ENCODE data around the gene DIO3. TPM values are rescaled to one million over a fixed set of nuclear protein-coding genes. Genes with fewer than 3 reads are reported as not detected.

Gene DIO3
- total RNA-seq, 2 experiments from 2014 or later = not detected

DNA sequence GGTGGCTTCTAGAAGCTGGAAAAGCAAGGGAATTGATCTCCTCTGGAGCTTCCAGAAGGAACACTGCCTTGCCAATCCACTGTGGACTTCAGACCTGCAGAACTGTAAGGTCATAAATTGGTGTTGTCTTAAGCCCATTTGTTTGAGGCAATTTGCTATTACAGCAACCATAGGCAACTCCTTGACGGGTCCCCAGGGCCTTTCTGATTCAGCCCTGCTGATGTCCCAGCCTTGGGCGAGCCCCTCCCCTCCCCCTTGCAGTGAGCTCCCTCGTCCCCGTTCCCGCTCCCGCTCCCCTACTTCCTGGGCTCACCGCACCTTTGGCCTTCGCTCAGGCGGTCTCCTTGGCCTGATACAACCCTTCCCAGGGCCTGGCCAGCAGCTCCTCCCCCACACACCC, 18.9 kb upstream of the DIO3 start:
- TF ChIP-seq EZH2phosphoT487 (IDR thresholded peaks at IDR 0.05; ENCODE audit: borderline replicate concordance, low read depth, low read length) = no peak
- TF ChIP-seq, protein P1, sequence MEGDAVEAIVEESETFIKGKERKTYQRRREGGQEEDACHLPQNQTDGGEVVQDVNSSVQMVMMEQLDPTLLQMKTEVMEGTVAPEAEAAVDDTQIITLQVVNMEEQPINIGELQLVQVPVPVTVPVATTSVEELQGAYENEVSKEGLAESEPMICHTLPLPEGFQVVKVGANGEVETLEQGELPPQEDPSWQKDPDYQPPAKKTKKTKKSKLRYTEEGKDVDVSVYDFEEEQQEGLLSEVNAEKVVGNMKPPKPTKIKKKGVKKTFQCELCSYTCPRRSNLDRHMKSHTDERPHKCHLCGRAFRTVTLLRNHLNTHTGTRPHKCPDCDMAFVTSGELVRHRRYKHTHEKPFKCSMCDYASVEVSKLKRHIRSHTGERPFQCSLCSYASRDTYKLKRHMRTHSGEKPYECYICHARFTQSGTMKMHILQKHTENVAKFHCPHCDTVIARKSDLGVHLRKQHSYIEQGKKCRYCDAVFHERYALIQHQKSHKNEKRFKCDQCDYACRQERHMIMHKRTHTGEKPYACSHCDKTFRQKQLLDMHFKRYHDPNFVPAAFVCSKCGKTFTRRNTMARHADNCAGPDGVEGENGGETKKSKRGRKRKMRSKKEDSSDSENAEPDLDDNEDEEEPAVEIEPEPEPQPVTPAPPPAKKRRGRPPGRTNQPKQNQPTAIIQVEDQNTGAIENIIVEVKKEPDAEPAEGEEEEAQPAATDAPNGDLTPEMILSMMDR (conservative IDR thresholded peaks at IDR 0.05; ENCODE audit: low read length) = no peak
- no peaks in the 10 kb centered on the region for H4K20me1 ChIP-seq (ENCODE audit: insufficient read depth, low read length)
- H3K27ac ChIP-seq (ENCODE audit: low read depth, low read length, poor library complexity, severe bottlenecking) = no peak overlapping the region
- no peaks in the 10 kb centered on the region for H3K9me2 ChIP-seq (ENCODE audit: insufficient read depth, low read length)
- H3K9me3 ChIP-seq (ENCODE audit: low read length) = no peaks in the 10 kb centered on the region
- POLR2A ChIA-PET = no interaction called here
- no peaks in the 10 kb centered on the region for H3K4me1 ChIP-seq (ENCODE audit: insufficient read depth, low read length, poor library complexity, severe bottlenecking)
- no peak overlapping the region for H2AFZ ChIP-seq (ENCODE audit: low read length)
- no peak overlapping the region for H3K4me2 ChIP-seq (ENCODE audit: low read length)
- CTCF ChIA-PET (ENCODE audit: unreplicated experiment) = no interaction called here
- intact Hi-C loops (cut with micrococcal nuclease; ENCODE audit: unreplicated experiment) = no loop called here
- no TSS peak for BruUV-seq (replicated peaks)
- H3K79me2 ChIP-seq (ENCODE audit: insufficient read depth, low read depth, low read length) = no peaks in the 10 kb centered on the region
- H3K4me3 ChIP-seq (ENCODE audit: low read depth, low read length, poor library complexity, severe bottlenecking) = no peak overlapping the region
- DNase-seq (ENCODE audit: low spot score) = no peak
- no peaks in the 10 kb centered on the region for H3K36me3 ChIP-seq (ENCODE audit: insufficient read depth, low read length)

DNA sequence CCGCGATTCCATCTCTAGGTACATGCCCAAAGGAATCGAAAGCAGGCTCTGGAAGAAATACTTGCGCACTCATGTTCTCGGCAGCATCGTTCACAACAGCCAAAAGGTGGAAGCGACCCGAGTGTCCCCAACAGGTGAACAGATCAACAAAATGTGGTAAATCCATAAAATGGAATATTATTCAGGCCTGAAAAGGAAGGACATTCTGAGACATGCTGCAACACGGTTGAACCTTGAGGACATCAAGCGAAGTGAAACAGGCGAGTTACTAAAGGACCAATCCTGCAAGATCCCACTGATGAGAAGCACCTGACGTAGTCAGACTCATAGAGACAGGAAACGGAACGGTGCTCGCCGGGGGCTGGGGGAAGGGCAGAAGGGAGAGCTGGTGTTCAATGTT, 17.5 kb upstream of the DIO3 start:
- H3K79me2 ChIP-seq (ENCODE audit: insufficient read depth, low read depth, low read length) = no peaks in the 10 kb centered on the region
- H3K9me2 ChIP-seq (ENCODE audit: insufficient read depth, low read length) = no peaks in the 10 kb centered on the region
- H3K4me1 ChIP-seq (ENCODE audit: insufficient read depth, low read length, poor library complexity, severe bottlenecking) = no peaks in the 10 kb centered on the region
- no peak overlapping the region for H3K27ac ChIP-seq (ENCODE audit: low read depth, low read length, poor library complexity, severe bottlenecking)
- intact Hi-C loops (cut with micrococcal nuclease; ENCODE audit: unreplicated experiment) = no loop called here
- no TSS peak for BruUV-seq (replicated peaks)
- POLR2A ChIA-PET = interaction anchor here (1.0 kb wide), 1 partner anchor 20 kb away, joined by 3 read pairs; no protein-coding TSS in a partner anchor
- H3K36me3 ChIP-seq (ENCODE audit: insufficient read depth, low read length) = no peaks in the 10 kb centered on the region
- CTCF ChIA-PET (ENCODE audit: unreplicated experiment) = no interaction called here
- H4K20me1 ChIP-seq (ENCODE audit: insufficient read depth, low read length) = no peaks in the 10 kb centered on the region
- H3K4me2 ChIP-seq (ENCODE audit: low read length) = no peak overlapping the region
- TF ChIP-seq, protein P1 (conservative IDR thresholded peaks at IDR 0.05; ENCODE audit: low read length) = no peak
- TF ChIP-seq EZH2phosphoT487 (IDR thresholded peaks at IDR 0.05; ENCODE audit: borderline replicate concordance, low read depth, low read length) = no peak
- no peak for DNase-seq (ENCODE audit: low spot score)
- H3K4me3 ChIP-seq (ENCODE audit: low read depth, low read length, poor library complexity, severe bottlenecking) = no peak overlapping the region
- no peak overlapping the region for H2AFZ ChIP-seq (ENCODE audit: low read length)
- no peaks in the 10 kb centered on the region for H3K9me3 ChIP-seq (ENCODE audit: low read length)

DNA sequence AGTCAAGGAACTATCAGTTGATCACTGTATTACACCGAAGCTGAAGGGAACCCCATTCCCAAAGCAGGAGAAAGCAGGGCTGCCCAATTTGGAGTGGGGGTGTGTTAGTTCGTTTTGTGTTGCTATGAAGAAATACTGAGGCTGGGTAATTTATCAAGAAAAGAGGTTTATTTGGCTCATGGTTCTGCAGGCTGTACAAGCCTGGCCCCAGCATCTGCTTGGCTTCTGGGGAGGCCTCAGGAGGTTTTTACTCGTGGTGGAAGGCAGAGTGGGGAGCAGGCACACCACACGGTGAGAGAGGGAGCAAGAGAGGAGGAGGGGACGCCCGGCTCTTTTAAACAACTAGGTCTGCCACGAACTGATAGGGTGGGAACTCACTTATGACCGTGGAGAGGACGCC, 16.7 kb upstream of the DIO3 start:
- BruUV-seq (replicated peaks) = no TSS peak
- no peak overlapping the region for H3K4me2 ChIP-seq (ENCODE audit: low read length)
- DNase-seq (ENCODE audit: low spot score) = no peak

More for the DNA sequence above, 16.7 kb upstream of the DIO3 start:
- no peak overlapping the region for H3K4me3 ChIP-seq (ENCODE audit: low read depth, low read length, poor library complexity, severe bottlenecking)
- H3K9me3 ChIP-seq (ENCODE audit: low read length) = no peaks in the 10 kb centered on the region
- no peaks in the 10 kb centered on the region for H3K4me1 ChIP-seq (ENCODE audit: insufficient read depth, low read length, poor library complexity, severe bottlenecking)
- no peaks in the 10 kb centered on the region for H3K36me3 ChIP-seq (ENCODE audit: insufficient read depth, low read length)
- no peaks in the 10 kb centered on the region for H4K20me1 ChIP-seq (ENCODE audit: insufficient read depth, low read length)
- no peaks in the 10 kb centered on the region for H3K79me2 ChIP-seq (ENCODE audit: insufficient read depth, low read depth, low read length)
- no peak overlapping the region for H3K27ac ChIP-seq (ENCODE audit: low read depth, low read length, poor library complexity, severe bottlenecking)
- intact Hi-C loops (cut with micrococcal nuclease; ENCODE audit: unreplicated experiment) = no loop called here
- no peaks in the 10 kb centered on the region for H3K9me2 ChIP-seq (ENCODE audit: insufficient read depth, low read length)
- POLR2A ChIA-PET = no interaction called here
- CTCF ChIA-PET (ENCODE audit: unreplicated experiment) = no interaction called here
- no peak overlapping the region for H2AFZ ChIP-seq (ENCODE audit: low read length)
- TF ChIP-seq, protein P1 (conservative IDR thresholded peaks at IDR 0.05; ENCODE audit: low read length) = no peak
- no peak for TF ChIP-seq EZH2phosphoT487 (IDR thresholded peaks at IDR 0.05; ENCODE audit: borderline replicate concordance, low read depth, low read length)
